Limb (tissue), 2 donors: Measurements from ENCODE around the gene KLK14.

Source experiments
- DNase-seq, 2 donors: peaks; one replicate each; pipeline ENCODE4 v3.0.0-alpha.2; 2016; ENCODE audit errors: extremely low spot score in 2 of 2

Gene KLK14

GRCh38 chr19:51082611-51083010 lies at the start of gene KLK14:
TSS of gene KLK14 (minus strand) at chr19:51082887. CDS start at chr19:51082614, 273 bp downstream.
- DNase-seq = no peak

GRCh38 chr19:51131780-51132680 lies 49.3 kb upstream of the KLK14 start:
- DNase-seq = peak in 1 of 2 donors; percentile 8

DNA sequence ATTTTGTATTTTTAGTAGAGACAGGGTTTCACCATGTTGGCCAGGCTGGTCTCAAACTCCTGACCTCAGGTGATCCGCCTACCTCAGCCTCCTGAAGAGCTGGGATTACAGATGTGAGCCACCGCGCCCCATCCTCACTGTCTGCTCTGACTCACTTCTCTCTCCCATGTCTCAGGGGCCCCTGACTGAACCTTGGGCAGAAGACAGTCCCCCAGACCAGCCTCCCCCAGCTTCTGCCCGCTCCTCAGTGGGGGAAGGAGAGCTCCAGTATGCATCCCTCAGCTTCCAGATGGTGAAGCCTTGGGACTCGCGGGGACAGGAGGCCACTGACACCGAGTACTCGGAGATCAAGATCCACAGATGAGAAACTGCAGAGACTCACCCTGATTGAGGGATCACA lies 47.0 kb upstream of the KLK14 start:
- DNase-seq = no peak

DNA sequence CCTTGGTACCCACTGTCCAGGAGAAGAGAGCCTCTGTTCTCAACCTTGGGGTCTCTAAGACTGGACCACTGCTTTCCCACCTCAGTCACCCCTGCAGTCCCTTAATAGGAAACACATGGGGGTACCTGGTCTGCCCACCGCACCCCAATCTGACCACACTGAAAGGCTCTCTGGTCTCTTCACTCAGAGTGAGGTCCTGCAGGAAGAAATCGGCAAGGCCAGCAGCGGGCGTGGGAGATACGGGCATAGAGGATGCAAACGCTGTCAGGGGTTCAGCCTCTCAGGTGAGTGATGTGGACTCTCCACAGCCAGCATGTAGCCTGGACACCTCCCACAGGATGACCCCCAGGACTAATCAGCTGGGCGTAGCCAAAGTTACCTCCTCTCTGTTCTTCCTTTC lies 45.5 kb upstream of the KLK14 start:
- no peak for DNase-seq

DNA sequence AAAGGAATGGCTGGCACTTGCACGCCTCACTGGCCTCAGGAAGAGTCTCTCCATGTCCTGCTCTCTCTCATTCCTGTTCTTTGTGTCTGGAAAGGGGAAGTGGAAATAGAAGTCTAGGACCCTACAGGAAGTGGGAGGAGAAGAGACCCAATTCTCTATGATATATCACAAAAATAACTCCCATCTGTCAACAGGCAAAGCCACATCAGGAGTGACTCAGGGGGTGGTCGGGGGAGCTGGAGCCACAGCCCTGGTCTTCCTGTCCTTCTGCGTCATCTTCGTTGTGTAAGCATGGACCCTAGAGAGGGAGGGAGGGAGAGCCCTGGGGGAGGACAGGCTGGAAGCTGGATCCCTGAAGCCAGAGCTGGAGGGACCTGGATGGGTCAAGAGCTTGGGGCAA lies 45.1 kb upstream of the KLK14 start:
- no peak for DNase-seq

- DNase-seq = no peak
Measured at GRCh38 chr19:51127032-51127431, 44.3 kb upstream of the KLK14 start.

GRCh38 chr19:51125421-51126075 lies 42.9 kb upstream of the KLK14 start:
- DNase-seq = no peak

DNA sequence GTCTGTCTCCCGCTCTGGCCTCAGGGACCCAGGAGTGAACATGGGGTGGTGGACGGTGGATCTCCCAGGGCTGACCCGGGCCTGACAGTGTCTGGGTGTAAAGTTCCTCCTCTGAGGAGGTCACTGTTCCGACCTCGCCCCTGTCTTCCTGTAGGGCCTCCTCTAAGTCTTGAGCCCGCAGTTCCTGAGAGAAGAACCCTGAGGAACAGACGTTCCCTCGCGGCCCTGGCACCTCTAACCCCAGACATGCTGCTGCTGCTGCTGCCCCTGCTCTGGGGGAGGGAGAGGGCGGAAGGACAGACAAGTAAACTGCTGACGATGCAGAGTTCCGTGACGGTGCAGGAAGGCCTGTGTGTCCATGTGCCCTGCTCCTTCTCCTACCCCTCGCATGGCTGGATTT lies 42.0 kb upstream of the KLK14 start, which contains the start of gene SIGLEC9:
TSS of gene SIGLEC9 (plus strand) at position 178 of the 400 bp plus-strand sequence. CDS start at position 247, 69 bp downstream.
- DNase-seq = no peak

DNA sequence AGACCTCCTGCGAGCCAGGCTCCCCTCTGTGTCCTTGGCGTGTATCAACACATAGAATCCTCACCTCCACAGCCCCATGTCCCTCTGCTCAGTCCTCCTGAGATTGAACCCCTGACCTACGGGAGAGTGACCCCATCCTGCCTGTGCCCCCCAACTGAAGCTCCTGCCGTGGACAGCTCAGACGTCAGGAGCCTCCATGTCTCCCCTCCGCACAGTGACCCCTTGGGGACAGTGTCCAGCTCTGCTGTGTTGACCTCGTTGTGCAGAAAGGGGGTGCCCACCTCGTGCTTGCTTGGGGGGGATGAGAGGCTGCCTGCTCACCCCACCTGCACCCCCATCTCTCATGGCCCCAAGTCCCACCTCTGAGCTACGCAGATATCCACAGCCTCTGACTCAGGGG lies 41.5 kb upstream of the KLK14 start:
- no peak for DNase-seq

DNA sequence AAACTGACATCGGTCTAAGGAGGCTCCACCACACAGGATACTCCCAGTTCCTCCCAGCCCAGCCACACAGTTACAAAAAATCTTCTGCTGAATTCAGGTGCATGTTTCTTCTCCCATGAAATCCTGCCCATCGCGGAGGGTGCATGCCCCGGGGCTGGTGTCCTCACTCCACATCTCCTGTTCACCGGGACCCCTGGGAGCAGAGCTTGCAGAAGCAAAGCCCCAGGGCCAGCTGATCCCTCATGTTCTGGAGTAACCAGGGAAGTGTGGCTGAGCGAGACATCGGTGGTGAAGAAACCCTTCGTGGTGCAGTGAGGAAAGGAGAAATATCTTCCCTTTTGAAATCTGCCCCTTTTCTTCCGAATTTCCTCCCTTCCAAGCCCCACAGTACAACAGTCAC lies 41.1 kb upstream of the KLK14 start:
- no peak for DNase-seq

GRCh38 chr19:51123381-51123800 lies 40.7 kb upstream of the KLK14 start:
- no peak for DNase-seq

DNA sequence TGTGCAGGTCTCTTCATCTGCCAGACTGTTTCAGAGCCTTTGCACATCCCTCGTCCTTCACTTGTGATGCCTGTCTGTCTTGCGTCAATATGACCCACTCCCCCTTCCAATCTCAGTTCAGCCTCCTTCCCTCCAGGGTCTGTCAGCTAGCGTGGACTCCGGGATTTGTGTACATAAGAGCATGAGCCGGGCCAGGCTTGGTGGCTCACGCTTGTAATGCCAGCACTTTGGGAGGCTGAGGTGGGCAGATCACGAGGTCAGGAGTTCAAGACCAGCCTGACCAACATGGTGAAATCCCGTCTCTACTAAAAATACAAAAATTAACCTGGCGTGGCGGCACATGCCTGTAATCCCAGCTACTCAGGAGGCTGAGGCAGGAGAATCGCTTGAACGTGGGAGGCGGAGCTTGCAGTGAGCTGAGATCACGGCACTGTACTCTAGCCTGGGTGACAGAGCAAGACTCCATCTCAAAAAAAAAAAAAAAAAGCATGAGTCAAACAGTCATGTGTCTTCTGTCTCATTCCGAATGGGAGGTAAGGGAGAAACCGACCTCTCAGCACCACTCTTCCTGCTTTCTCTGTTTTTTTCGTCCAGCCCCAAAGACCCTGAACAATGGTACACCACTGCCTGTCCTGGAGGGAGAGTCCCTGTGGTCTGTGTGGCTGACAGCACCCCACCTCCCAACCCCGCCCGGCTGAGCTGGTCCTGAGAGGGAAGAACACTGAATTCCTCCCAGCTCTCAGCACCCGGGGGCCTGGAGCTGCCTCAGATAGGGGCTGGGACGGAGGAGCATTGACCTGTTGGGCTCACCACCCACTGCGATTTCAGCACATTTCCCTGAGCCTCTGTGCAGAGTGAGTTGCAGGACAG lies 39.7 kb upstream of the KLK14 start:
- no peak for DNase-seq

DNA sequence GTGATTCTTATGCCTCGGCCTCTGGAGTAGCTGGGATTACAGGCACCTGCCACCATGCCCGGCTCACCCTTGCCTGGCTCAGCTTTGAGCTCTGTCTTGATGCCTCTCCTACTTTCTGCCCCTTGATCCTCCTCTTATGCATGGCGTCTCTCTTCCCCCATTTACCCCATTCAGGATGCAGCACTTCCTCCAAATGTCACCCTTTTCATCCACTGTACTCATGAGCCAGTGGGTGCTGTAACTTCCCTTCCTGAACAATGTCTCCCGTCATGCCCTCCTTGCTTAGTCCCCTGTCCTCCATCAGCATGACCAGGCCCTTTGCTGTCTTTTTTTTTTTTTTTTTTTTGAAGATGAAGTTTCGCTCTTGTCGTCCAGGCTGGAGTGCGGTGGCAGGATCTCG lies 38.6 kb upstream of the KLK14 start:
- DNase-seq = no peak

DNA sequence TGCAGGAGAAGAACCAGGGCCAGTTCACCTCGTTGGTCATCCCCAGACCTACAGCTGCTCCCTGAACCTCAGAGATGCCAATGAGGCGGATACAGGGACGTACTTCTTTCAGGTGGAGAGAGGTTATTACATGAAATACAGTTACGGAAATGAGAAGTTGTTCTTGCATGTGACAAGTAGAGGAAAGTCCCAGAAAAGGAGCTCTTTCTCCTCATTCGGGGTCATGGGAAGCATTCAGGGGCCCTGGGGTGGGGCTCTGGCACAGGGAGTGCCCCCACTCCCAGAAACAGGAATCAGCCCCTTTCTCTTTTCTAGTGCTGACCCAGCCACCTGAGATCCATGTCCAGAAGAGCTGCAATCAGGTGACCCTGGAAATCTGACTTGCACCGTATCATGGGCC lies 37.5 kb upstream of the KLK14 start:
- DNase-seq = no peak

DNA sequence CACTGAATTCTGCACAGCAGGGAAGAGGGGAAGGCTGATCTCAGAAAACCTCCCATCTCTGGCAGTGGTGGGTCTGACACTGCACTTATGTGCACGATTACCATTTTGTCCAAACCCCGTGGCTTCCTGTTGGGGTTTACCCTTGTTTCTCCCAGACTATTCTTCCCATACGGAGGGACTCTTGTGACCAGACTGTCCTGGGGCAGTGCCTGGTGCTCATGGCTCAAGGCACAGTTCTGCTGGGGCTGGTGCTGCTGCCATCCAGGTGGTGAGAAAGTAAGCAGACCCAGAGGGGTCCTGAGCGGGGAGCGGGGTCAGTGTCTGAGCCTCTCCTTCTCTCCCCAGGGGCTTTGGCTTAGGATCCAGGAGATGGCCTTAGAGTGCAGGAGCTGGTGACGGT lies 36.9 kb upstream of the KLK14 start:
- no peak for DNase-seq

DNA sequence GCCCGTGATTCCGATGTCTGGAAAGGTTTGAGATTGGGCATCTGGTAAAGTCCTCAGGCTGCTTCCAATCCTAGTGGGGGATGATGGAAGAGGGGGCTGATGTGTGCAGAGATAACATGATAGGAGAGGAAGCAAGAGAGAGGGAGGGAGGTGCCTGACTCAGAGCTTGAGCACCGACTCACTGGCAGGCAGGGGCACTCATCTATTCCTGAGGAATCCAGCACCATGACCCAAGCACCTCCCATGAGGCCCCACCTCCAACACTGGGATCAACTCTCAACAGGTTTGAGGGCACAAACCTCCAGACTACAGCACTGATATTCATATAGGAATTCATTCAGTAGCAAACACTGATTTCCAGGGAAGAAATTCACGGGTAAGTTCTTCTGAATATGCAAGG lies 36.4 kb upstream of the KLK14 start:
- no peak for DNase-seq

GRCh38 chr19:51116736-51117286 lies 34.1 kb upstream of the KLK14 start:
- no peak for DNase-seq

DNA sequence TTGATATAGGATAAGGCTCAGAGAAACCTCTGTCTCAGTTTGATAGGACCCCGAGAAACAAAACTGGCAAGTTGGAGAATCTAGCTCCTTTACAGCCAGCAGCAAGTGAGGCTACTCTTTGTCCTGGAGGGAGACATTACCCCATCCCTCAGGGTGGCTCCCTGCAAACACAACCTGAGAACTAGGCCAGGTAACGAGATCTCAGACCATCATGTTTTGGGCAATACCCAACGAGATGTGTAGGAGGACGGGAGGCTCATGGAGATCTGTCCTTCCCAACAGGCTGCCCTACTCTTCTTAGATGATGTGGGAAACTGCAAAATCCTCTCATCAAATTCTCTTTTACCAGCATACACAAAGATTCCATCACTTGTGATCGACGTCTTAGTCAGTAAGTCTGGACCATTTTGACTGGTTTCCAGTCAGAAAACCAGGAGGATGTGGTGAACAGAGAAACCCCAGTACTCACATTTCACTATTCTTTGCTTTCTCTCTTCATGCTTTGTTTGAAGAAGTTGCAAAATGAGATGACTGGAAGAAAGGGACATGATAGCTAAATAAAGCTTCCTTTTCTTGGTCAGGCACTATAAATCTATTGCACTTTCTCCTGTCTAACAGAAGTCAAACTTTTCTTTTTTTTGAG lies 31.5 kb upstream of the KLK14 start:
- DNase-seq = no peak

DNA sequence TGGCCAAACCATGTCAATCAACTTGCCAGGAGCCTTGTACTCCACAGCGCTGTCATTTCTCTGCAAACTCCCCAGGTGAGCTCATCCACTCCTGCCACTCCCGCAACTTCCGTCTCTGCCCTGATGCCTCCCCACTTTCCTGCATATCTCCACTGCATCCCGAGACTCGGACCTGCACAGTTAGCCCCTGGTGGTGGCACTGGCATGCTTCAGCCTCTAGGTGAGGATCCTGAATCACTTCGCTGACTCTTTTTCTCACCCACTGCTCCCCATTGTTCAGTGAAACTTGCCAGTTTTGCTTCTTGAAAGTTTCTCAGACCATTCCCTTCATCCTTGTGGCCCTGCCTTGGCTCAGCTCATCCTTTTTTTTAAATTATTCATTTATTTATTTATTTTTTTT lies 28.9 kb upstream of the KLK14 start:
- no peak for DNase-seq

DNA sequence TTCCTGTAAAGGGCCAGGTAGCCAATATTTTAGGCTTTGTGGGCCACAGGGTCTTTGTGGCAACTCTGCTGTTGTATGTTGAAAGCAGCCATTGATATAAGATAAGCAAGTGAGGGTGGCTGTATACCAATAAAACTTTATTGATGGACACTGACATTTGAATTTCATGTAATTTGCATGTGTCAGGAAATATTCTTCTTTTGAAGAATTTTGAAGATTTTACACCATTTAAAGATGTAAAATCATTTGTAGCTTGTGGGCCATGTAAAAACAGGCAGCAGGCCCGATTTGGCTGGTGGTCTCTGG lies 27.9 kb upstream of the KLK14 start:
- DNase-seq = no peak

GRCh38 chr19:51108805-51109146 lies 26.1 kb upstream of the KLK14 start:
- DNase-seq = no peak
